HG02884 (cell line): Measurements from ENCODE around the gene RPF1.
"Not testable (repeated sequence)": the region's sequence is repeated elsewhere in the genome, so short reads cannot be mapped to it uniquely, and the experiment has no call there.

Experiments
- ATAC-seq: cut with Tn5 transposase; IDR thresholded peaks from one replicate; pipeline ENCODE4 v1.9.1; 2021; ENCODE audit warnings: mild to moderate bottlenecking, moderate library complexity; ENCODE audit not compliant: unreplicated experiment

Gene RPF1

DNA sequence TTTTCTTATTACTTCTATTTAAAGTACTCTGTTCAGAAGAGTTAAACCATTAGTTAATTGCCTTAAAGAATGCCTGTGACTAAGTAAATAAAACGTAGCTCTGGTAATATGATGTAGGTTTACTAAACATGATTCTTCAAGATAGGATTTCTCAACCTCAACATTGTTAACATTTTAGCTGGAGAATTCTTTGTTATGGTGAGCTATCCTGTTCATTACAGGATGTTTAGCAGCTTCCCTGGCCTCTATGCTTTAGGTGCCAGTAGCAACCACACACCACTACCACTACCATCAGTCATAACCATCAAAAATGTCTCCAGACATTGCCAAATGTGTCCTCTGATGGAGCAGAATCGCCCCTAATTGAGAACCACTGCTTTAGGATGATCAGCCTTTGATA is 10.7 kb downstream of the RPF1 start:
- no peak for ATAC-seq

DNA sequence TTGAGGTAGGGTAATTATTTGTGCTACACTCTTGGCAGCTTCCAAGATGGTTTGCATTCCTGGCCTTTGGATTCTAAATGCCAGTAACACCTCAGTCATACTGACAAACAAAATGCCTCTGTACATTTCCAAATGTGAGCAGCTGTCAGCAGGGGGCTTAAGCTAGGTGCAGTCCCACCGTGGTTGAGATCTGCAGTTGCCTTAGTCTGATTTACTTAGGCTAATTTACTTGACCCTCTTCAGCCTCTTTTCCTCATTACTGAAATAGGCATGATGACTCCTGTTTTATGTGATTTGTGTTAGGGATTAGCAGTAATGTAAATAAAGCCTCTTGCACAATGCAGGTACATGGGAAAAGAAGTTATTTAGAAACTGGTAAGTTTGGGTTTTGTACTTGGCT is 13.7 kb downstream of the RPF1 start:
- no peak for ATAC-seq

DNA sequence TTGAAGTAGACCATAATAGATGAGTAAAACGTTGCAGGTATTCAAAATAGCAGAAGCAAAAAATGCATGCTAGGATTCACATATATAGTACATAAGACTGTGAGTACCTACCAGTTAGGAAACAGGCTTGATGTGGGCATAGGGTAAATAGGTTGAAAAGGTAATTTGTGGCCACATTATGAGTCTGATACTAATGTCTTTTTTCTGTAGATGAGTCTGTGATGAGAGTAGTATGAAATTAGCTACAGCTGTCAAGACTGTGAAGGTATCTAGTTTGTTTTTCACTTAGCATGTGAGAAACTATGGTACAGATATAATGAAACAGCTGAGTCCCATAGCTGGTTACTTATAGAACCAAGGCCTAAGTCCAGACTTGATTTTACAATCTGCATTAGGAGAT is 14.7 kb downstream of the RPF1 start:
- no peak for ATAC-seq

DNA sequence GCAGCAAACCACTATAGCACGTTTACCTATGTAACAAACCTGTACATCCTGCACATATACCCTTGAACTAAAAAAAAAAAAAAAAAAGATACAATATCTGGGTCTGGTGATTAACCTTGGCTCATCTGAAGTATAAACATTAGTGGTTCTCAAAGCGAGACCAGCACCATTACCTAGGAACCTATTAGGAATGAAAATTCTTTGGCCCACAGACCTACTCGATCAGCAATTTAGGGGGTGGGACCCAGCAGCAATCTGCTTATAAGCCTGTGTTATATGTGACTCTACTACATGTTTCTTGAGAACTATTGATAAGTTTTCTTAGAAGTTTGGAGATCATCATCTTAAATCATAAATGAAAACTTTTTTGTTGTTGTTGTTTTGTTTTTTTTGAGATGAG is 17.4 kb downstream of the RPF1 start:
- no peak for ATAC-seq

DNA sequence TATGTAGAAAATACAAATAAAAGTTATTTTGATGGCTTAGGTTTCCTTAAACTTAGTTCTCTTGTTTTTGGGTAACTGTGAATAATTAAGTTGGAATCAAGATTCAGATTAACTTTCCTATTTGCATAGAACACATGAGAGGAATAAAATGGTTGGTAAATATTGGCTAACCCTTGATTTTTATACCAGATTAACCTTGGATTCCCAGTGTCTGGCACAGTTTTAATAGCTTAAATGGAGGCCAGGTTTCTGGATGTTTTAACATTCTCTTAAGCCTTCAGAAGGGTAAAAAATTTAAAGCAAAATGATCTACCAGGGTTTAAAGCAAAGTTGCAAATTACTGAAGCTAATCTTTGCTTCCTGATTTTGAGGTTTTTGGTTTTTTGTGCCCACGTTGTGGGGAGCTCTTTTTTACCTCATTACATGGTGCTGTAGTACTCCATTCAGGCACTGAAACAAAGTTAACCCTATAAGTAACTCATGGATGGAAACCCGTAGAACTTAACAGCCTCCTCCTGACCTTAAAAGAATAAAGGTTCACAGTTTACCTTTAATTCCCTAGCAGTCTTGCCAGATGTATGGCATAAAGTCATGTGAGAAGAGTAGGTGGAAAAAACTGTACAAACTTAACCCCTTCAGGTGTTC is 18.7 kb downstream of the RPF1 start:
- ATAC-seq, result no peak

DNA sequence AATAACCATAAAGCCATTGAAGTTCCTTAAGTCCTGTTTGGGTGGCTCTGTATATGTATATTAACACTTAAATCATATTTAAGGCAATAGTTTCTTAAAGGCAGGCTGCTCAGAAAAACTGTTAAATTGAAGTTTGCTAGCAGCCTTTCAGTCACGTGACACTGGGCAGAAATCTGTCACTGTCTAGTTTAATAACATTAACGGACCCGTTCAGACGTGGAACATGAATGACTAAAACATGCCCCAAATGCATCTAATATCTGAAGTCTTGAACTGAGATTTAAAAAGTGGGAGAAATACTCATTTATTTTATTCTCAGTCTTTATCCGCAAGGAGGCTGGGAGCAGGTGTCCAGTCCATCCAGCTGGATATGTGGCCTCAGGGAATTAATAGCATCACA is 23.9 kb downstream of the RPF1 start:
- ATAC-seq, result no peak

DNA sequence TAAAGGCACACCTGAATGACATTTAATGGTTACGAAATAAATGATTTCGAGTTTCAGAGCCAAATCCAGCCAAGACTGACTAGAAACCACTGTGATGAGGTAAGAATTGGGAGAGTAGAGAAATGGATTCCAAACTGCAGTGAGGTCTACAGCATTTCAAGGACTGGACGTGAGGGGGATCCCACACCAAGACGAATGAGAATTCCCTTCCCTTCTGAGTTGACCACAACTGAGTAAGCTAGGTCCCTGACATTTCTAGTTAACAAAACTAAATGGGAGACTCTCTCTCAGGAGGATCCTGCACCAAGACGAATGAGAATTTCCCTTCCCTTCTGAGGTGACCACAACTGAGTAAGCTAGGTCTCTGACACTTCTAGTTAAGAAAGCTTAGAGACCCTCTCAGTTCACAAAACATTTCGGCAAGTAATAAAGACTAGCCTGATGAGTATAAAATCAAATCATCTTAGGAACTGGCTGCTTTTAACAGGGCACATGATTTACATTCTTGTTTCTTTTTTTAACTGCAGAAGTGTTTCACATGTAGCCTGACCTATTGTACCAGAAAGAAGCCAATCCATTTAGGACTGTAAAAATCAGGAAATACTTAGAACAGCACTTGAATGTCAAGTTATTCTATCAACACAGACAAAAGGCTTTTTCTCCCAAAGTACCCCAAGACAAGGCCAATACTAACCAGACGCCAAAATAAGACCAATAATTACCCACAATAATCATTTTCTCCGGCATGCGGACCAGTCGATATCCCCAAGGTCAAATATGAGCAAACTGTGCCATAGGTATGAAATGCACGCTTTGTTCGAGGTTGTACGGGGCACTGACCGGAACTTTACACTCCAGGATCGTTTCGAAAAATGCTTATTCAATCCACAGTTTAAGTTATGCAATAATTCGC is 25.8 kb downstream of the RPF1 start:
- no peak for ATAC-seq

DNA sequence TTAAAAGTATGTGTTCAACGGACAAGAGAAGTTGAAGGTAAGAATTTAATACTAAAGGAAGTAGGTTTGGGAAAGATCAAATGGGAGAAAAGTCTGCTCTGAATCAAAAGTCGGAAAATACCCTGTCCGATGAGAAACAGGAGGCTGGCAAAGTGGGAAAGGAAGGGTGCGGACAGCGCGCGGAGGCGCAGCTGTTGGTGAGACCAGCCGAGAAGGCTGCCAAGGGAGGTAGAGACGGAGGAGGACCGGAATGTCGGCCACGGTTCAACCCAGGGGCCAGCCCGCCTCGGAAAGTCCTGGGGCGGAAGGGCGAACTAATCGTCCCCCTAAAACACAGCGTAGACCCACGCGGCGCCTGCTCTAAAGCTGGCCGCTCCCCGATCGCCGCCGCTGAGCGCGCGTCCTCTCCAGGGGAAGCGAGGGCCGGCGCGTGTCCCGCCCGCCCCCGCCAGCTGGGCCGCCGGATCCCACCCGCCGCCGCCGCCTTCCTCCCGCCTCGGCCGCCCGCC is 26.5 kb downstream of the RPF1 start:
- ATAC-seq, result peak; percentile 22

DNA sequence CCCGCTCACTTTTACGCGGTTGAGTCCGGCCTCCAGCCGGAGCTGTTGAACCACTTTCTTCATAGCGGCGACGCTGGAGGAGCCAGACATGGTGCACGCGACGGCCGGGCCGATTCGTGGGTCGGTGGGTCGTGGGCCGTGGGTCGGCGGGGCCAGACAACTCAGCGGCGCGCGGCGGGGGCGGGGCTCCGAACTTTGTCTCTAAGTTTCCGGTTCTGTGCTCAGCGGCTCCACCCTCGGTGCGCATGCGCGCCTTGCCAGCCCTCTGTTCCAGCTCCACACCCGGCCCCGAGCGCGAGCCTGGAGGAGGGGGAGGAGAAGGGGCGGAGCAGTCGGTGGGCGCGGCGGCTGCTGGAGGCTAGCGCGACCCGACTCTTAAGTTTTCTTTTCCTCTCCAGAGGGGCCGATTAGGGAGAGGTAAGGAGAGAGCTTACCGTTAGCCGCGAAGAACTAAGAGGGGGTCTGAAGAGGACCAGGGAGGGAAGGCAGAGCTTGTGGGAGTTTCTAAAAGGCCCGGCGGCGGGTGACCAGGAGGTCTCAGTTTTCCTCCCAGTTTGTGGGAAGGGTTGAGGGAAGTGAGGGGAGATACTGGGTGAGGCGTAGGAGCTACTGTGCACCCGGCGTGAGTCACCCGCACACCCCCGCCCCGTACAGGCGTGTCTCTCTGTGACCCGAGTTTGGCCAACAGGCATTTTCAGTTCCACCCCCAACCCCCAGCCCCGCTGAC is 27.1 kb downstream of the RPF1 start, which contains the start of the genes GNG5 and SPATA1:
GNG5 (minus strand) TSS at position 580 of the 727 bp plus-strand sequence; CDS start at position 90, 490 bp downstream.
SPATA1 (plus strand) TSS at position 385 of the 727 bp plus-strand sequence. CDS start 9,974 bp downstream, outside the sequence.
- ATAC-seq, result peak; percentile 70

DNA sequence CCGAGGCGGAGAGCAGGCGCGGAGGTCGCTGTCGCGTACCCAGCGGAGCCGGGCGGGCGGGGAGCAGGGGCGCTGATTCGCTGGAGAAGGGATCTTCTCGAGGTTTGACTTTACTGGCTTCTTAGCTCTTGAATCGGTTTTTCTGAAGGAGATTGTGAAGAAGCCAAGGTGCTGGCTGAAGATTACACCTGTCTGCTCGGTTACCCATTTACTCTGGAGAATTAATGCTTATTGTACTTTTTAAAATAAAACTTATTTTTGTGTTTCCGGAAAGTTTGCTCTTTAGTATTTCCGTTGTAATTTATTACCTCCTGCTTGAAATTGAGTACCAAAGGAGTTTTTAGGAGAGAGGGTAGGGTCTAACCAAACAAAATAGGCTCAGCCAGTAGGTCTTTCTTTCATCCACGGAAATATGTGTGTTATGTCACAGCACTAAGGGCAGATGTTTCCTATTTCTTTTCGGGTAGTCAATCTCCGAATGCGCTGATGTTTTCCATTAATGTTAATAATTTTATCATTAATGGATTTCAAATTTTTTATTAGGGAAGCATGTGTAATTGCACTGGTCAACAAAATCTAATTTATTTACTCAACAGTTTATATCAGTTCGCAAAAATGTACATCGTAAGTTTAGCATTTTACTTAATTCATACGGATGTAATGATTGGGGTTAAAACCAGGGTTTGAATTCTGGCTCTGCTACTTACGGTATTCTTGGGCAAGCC is 27.8 kb downstream of the RPF1 start:
- ATAC-seq, result no peak

DNA sequence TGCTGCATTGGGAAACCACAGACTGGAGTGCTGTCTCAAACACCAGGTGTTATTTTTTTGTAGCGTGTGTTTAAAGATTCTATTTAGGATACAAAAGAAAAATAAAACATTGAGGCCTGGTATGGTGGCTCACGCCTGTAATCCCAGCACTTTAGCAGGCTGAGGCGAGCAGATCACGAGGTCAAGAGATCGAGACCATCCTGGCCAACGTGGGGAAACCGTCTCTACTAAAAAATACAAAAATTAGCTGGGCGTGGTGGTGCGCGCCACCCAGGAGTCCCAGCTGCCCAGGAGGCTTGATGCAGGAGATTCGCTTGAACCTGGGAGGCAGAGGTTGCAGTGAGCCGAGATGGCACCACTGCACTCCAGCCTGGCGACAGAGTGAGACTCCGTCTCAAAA is 28.8 kb downstream of the RPF1 start:
- ATAC-seq, result not testable (repeated sequence)

DNA sequence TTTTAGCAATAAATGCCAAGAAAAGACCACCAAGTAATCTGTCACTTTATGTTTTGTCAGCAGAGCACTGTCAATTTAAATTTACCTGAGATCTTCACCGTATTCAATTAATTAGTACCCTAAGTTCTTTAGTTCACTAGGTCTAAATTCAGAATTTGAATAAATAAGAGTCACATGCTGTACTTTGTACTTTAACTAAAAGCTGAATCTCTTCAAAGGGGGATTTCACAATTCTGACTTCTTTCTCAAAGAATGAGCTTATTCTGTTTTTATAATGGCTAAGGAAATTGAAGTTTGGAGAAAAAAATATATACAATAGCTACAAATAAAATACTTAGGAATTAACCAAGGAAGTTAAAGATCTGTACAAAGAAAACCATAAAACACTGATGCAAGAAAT is 29.4 kb downstream of the RPF1 start:
- no peak for ATAC-seq

DNA sequence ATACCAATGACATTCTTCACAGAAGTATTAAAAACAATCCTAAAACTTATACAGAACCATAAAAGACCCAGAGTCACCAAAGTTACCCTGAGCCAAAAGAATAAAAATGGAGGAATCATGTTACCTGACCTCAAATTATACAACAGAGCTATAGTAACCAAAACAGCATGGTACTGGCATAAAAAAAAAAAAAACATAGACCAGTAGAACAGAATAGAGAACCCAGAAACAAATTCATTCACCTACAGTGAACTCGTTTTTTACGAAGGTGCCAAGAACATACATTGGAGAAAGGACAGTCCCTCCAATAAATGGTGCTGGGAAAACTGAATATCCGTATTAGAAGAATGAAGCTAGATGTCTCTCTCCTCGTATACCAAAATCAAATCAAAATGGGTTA is 30.0 kb downstream of the RPF1 start:
- ATAC-seq, result no peak

DNA sequence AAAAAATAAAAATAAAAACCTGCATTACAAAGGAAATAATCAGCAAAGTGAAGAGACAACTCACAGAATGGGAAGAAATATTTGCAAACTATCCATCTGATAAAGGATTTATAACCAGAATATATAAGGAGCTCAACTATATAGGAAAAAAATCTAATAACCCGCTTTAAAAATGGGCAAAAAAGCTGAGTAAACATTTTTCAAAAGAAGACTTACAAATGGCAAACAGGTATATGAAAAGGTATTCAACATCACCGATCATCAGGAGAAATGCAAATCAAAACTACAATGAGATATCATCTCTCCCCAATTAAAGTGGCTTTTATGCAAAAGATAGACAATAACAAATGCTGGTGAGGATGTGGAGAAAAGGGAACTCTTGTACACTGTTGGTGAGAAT is 31.1 kb downstream of the RPF1 start:
- ATAC-seq, result no peak

DNA sequence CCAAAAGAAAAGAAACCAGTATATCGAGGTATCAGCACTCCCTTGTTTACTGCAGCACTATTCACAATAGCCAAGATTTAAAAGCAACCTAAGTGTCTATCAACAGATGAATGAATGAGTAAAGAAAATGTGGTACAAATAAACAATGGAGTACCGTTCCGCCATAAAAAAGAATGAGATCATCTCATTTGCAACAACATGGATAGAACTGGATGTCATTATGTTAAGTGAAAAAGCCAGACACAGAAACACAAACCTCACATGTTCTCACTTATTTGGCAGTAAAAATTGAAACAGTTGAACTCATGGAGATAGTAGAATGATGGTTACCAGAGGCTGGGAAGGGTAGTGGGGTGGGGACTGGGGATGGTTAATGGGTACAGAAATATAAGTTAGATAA is 31.6 kb downstream of the RPF1 start:
- no peak for ATAC-seq

DNA sequence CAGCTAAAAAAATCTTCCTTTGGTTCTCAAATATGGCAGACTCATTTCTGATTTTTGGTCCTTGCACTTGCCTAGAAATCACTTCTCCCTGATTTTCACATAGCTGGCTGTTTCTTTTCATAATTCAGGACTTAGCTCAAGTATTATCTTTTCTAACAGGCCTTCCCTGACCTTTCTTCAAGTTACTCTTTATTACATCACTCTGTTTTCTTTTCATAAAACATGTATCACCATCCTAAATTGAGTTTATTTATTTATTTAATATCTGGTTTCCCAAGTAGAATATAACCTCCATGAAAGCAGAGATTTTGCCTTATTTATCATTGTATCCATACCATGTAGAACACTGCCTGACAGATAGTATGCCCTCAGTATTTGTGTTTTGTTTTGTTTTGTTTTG is 45.5 kb downstream of the RPF1 start:
- no peak for ATAC-seq

DNA sequence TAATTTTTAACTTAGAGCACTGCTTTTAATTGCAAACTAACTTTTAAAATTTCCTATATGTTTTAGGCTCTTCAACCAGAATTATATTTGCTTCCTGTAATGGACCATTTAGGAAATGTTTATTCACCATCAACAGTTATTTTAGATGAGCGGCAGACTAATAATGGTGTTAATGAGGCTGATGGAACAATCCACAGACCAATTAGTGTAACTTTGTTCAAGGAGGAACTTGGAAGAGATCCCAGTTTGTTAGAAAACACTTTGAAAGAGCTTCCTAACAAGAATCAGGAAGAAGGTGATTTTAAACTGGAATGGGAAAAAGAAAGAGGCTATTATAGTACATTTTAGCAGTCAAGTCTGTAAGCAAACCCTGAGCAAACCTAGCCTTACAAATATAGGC is 46.7 kb downstream of the RPF1 start:
- no peak for ATAC-seq

DNA sequence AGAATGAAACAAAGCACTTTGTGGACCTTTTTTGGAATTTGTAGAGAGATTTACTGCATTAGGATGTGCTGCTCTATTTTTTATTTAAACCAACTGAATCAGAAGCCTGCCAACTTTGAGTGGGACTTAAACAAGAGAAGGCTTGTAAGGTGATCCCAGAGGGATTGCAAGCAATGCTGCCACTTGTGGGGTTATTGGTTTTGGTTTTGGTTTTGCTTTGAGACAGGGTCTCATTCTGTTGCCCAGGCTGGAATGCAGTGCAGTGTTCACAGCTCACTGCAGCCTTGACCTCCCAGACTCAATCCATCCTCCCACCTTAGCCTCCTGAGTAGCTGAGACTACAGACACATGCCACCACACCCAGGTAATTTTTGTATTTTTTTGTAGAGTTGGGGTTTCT is 59.5 kb downstream of the RPF1 start:
- ATAC-seq, result no peak

DNA sequence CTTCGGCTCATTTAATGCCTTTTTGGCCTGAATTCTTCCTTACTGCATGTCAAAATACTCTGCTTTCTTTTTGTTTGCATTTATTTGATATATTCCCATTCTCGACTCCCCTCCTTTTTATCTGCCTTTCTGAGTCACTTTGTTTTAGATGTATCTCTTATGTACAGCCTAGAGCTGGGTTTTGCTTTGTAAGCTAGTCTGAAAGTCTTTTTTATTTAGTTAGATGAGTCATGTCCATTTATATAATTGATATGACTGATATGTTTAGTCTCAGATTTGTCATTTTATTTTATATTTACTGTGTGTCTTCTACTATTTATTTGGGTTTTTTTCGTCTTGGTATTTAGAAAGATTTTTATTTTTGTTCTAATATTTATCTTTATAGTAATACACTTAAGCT is 60.9 kb downstream of the RPF1 start:
- ATAC-seq, result no peak

DNA sequence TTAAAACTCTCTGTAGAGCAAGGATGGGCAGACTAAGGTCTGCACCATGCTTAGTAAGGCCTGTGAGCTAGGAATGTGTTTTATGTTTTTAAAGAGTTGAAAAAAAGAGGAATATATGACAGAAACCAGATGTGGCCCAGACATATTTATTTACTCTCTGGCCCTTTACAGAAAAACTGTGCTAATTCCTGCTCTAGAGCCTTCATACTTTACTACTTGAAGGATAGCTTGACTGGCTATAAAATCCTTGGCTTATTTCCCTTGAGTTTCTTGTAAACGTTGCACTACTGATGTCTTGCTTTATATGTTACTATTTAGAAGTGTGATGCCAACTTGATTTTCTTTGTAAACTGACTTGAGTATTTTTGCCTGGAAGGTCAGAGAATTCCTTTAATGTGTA is 61.7 kb downstream of the RPF1 start:
- ATAC-seq, result no peak

DNA sequence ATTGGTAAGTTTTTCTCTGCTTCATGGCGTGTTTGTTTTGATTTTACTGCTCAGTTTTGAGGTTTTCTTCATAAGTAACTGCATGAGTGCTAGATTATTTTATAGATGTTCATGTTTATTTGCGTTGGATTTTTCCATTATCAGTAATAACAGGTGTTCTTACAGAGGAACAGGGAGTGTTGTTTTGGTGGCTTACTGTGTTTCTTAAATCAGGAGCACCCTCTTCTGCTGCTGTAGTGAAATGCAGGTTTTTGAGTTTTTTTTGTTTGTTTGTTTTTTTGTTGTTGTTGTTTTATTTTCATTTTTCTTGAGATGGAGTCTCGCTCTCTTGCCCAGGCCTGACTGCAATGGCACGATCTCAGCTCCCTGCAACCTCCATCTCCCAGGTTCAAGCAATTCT is 62.6 kb downstream of the RPF1 start:
- no peak for ATAC-seq
